Loucy (cell line): ENCODE data around the gene KLHL33.

Experiments used
- CTCF ChIP-seq: fragments of 200-600 bp; sonication (generic); conservative IDR thresholded peaks from 2 replicates; pipeline ENCODE4 v1.5.1; 2014; ENCODE audit warnings: mild to moderate bottlenecking, antibody characterized with exemption, low read length
- EZH2phosphoT487 ChIP-seq: fragments of 200-600 bp; IDR thresholded peaks from 2 replicates; pipeline ENCODE4 v1.6.1; 2018; ENCODE audit warnings: antibody characterized with exemption, mild to moderate bottlenecking, moderate library complexity, borderline replicate concordance

- TF ChIP-seq CTCF = no peak
- TF ChIP-seq EZH2phosphoT487 = no peak
Observed at GRCh38 chr14:20472536-20473169, 36.7 kb upstream of the KLHL33 start.
